ENCODE data around the gene CIDEC. TPM values are rescaled to one million over a fixed set of nuclear protein-coding genes. Genes with fewer than 3 reads are reported as not detected.

Gene CIDEC
- total and polyA plus RNA-seq, 2 of the 8 experiments (the other 6 are each of a cell fraction or from before 2014, with no cell fraction given) = not detected

DNA sequence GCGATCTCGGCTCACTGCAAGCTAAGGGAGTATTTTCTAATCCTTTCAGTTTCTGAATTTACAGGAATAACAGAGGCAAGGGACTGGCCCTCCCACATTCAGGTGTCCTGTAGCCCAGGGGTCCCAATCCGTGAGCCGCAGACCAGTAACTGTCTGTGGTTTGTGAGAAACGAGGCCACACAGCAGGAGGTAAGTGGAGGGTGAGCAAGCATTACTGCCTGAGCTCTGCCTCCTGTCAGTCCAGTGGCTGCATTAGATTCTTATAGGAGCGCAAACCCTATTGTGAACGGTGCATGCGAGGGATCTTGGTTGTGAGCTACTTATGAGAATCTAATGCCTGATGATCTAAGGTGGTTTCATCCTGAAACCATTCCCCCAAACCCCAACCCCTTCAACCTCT lies 31.8 kb upstream of the CIDEC start:
- Histone ChIP-seq H3K4ac (replicated peaks; ENCODE audit: insufficient read length, low read depth, low read length) (no peak overlapping the region), H2BK120ac (replicated peaks; ENCODE audit: low read depth, low read length) (no peak overlapping the region), H3K4me3 (ENCODE audit: extremely low read depth in 1 of 4, insufficient read depth in 2 of 4, low read depth in 3 of 4, low read length in 4 of 4) (no peak overlapping the region), H2AFZ (ENCODE audit: low read length) (no peak overlapping the region), H3K36me3 (ENCODE audit: control insufficient read depth in 2 of 4, insufficient read depth in 4 of 4, low read length in 3 of 4) (no peaks in the 10 kb centered on the region), H3K14ac (ENCODE audit: insufficient read length) (no peak overlapping the region), H3K4me1 (replicated peaks in 1 of 4; ENCODE audit: control insufficient read depth in 3 of 4, insufficient read depth in 4 of 4, low read length in 3 of 4) (peaks cover 0 to 16% (median 13%) of the 10 kb centered on the region in 4 experiments; a peak in 6 of 7 replicates), H3K23ac (ENCODE audit: insufficient read length) (no peak overlapping the region), H2BK5ac (ENCODE audit: low read depth, low read length) (no peak overlapping the region), H2BK20ac (ENCODE audit: low read length) (no peak overlapping the region), H4K20me1 (replicated peaks in 1 of 2; ENCODE audit: control insufficient read depth in 1 of 2, insufficient read depth in 2 of 2, low read length in 2 of 2) (no peaks in the 10 kb centered on the region), H2BK12ac (ENCODE audit: low read depth, low read length) (no peak overlapping the region), H2BK15ac (ENCODE audit: low read length) (no peak overlapping the region), H3K56ac (replicated peaks; ENCODE audit: insufficient read length, low read depth, low read length) (no peak overlapping the region), H3K27me3 (replicated peaks in 1 of 4; ENCODE audit: control insufficient read depth in 3 of 4, extremely low read depth in 1 of 4, insufficient read depth in 3 of 4, low read length in 3 of 4) (peaks cover 0 to 18% (median 10%) of the 10 kb centered on the region in 4 experiments; a peak in 5 of 7 replicates), H3K9me3 (ENCODE audit: insufficient read depth in 2 of 2, low read depth in 1 of 2, low read length in 1 of 2) (peaks cover 0 to 6% of the 10 kb centered on the region in 2 experiments; a peak in 2 of 4 replicates), H3K18ac (ENCODE audit: extremely low read depth, low read length) (no peak overlapping the region), H4K8ac (ENCODE audit: extremely low read depth, insufficient read depth, low read length) (no peak overlapping the region), H4K91ac (replicated peaks; ENCODE audit: insufficient read length, low read length) (no peak overlapping the region), H4K5ac (ENCODE audit: insufficient read length, low read depth, low read length) (no peak overlapping the region), H3K79me2 (ENCODE audit: control insufficient read depth in 1 of 2, insufficient read depth in 2 of 2, low read length in 2 of 2) (no peaks in the 10 kb centered on the region), H3K9ac (replicated peaks in 1 of 4; ENCODE audit: extremely low read depth in 1 of 4, low read depth in 3 of 4, low read length in 3 of 4) (no peak overlapping the region), H3K27ac (ENCODE audit: low read depth, low read length) (no peak overlapping the region), H2AK5ac (ENCODE audit: low read depth, low read length) (no peak overlapping the region), H3K79me1 (ENCODE audit: low read depth, low read length) (no peaks in the 10 kb centered on the region), H3K4me2 (ENCODE audit: insufficient read depth in 1 of 2, low read depth in 2 of 2, low read length in 2 of 2) (no peak overlapping the region), H3K23me2 (ENCODE audit: low read depth, low read length) (peaks cover 10% of the 10 kb centered on the region; the same call in 1 of the 2 replicates)
- 90% methylated on average over 8 of the region's 8 CpGs; no CpG with 5 or more reads in 1 of the 2 experiments for WGBS, 2 experiments (ENCODE audit: extremely low coverage in 1 of 2, insufficient coverage in 1 of 2, insufficient read length in 1 of 2, insufficient replicate concordance in 2 of 2, low coverage in 1 of 2, low lambda C conversion rate in 2 of 2, missing lambda C conversion rate in 1 of 2)
- POLR2A ChIA-PET (ENCODE audit: partially characterized antibody) = interaction anchor here (0.5 to 5.5 kb wide), 4 partner anchors 7 to 105 kb away, joined by 3 to 43 read pairs (median 3); partner anchors contain the start of gene IL17RE
- DNase-seq (ENCODE audit: low read depth in 1 of 2, low spot score in 2 of 2) (no peak), FAIRE-seq (no peak)
- TF ChIP-seq RAD21 (IDR thresholded peaks at IDR 0.05 in 1 of 2, conservative IDR thresholded peaks at IDR 0.05 in 1 of 2; ENCODE audit: low read depth in 2 of 2, low read length in 2 of 2) = no peak
- no peak for TF ChIP-seq USF2 (IDR thresholded peaks at IDR 0.05; ENCODE audit: low read length)
- no peak for TF ChIP-seq CBX8 (IDR thresholded peaks at IDR 0.05; ENCODE audit: borderline replicate concordance, low read depth, low read length)
- CTCF ChIA-PET (ENCODE audit: partially characterized antibody) = interaction anchor here (0.7 to 9.1 kb wide), 6 partner anchors 17 to 105 kb away, joined by 3 to 76 read pairs (median 4); partner anchors contain the start of gene CRELD1

Data from H1 (cell line).